ENCODE results near the gene LSM4. TPM values are rescaled to one million over a fixed set of nuclear protein-coding genes. Genes with fewer than 3 reads are reported as not detected.

Gene LSM4
- total RNA-seq, 1 donor from 2014 or later: 73.0 TPM

DNA sequence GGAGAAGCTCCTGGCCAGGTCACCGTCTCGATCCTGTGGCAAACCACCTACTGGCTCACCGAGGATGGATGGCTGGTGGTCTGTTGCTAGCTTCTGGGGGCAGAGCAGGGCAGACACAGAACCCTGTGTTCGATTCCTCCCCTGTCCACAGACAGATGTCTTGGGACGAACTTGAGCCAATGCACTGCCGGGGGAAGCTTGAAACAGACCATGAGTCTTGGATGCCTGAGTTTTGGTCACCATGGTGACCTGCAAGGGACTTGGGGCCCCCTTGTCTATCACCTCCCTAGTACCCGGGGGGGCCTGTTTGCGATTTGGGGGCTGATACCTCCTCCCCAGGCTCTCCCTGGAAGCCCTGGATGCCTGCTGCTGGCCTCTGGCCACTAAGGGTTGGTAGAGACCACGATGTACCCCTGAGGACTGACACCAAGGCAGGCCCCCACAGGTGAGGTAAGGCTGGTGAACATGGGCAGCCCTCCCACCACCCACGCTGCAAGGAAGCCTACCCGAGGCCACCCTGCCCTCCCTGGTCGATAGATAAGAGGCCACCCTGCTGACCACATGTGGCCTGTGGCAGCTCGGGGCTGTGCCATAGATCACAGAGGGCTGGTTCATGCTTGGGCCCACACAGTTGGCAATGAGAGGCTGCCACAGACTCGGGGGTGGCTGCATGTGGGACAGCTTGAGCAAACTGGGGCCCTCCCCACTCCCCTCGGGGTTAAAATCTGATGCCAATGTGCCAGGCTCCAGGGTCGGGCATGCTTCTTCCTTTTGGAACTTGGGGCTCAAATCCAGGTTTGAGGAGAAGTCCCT is 59.3 kb downstream of the LSM4 start:
- H3K9me3 Mint-ChIP-seq (ENCODE audit: low read depth): no peaks in the 10 kb centered on the region
- DNase-seq (ENCODE audit: low spot score): no peak
- no peak overlapping the region for H3K4me3 Mint-ChIP-seq (ENCODE audit: unreplicated experiment)
- no peak overlapping the region for H3K27ac Mint-ChIP-seq (ENCODE audit: unreplicated experiment)
- H3K36me3 Mint-ChIP-seq (ENCODE audit: low read depth): peaks cover 22% of the 10 kb centered on the region
- TF ChIP-seq, protein P1, sequence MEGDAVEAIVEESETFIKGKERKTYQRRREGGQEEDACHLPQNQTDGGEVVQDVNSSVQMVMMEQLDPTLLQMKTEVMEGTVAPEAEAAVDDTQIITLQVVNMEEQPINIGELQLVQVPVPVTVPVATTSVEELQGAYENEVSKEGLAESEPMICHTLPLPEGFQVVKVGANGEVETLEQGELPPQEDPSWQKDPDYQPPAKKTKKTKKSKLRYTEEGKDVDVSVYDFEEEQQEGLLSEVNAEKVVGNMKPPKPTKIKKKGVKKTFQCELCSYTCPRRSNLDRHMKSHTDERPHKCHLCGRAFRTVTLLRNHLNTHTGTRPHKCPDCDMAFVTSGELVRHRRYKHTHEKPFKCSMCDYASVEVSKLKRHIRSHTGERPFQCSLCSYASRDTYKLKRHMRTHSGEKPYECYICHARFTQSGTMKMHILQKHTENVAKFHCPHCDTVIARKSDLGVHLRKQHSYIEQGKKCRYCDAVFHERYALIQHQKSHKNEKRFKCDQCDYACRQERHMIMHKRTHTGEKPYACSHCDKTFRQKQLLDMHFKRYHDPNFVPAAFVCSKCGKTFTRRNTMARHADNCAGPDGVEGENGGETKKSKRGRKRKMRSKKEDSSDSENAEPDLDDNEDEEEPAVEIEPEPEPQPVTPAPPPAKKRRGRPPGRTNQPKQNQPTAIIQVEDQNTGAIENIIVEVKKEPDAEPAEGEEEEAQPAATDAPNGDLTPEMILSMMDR (IDR thresholded peaks at IDR 0.05): no peak
- no peaks in the 10 kb centered on the region for H3K4me1 Mint-ChIP-seq (ENCODE audit: low read depth)
- no peaks in the 10 kb centered on the region for H3K27me3 Mint-ChIP-seq (ENCODE audit: low read depth)

DNA sequence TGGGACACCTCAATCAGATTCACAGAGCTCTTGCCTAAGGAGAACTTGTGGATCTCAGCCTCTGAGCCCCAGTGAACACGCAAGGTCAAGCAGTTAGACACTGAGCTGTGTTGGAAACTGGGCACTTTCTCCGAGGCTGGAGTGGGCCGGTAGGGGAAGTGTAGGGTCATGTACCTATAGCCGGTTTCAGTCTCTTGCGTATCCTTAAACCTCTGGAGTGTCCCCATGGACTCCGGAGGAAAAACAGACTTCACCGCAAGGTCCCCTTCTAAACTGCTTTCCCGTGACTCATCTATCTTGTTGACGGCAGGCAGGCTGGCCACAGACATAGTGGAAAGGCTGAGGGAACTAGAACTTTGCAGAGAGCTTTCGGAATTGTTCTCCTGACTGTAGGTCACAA is 60.0 kb downstream of the LSM4 start:
- TF ChIP-seq, protein P1 (IDR thresholded peaks at IDR 0.05): no peak
- Mint-ChIP-seq H3K9me3 (ENCODE audit: low read depth) (no peaks in the 10 kb centered on the region), H3K27ac (ENCODE audit: unreplicated experiment) (no peak overlapping the region), H3K4me1 (ENCODE audit: low read depth) (no peaks in the 10 kb centered on the region), H3K27me3 (ENCODE audit: low read depth) (no peaks in the 10 kb centered on the region), H3K36me3 (ENCODE audit: low read depth) (peaks cover 17% of the 10 kb centered on the region), H3K4me3 (ENCODE audit: unreplicated experiment) (no peak overlapping the region)
- no peak for DNase-seq (ENCODE audit: low spot score)

DNA sequence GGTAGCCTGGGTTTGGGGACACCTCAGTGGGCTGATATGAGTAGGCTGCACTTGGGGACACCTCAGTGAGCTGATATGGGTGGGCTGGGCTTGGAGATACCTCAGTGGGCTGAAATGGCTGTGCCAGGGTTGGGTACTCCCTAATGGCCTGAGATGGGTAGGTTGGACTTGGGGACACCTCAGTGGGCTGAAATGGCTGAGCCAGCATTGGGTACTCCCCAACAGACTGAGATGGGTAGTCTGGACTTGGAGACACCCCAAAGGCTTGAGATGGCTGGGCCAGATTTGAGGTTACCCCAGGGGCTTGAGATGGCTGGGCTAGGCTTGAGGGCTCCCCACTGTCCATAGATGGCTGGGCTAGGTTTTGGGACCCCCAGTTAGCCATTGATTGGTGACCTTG is 60.7 kb downstream of the LSM4 start:
- Mint-ChIP-seq H3K4me3 (ENCODE audit: unreplicated experiment) (no peak overlapping the region), H3K27me3 (ENCODE audit: low read depth) (no peaks in the 10 kb centered on the region), H3K9me3 (ENCODE audit: low read depth) (no peaks in the 10 kb centered on the region), H3K36me3 (ENCODE audit: low read depth) (peaks cover 16% of the 10 kb centered on the region), H3K4me1 (ENCODE audit: low read depth) (no peaks in the 10 kb centered on the region), H3K27ac (ENCODE audit: unreplicated experiment) (no peak overlapping the region)
- DNase-seq (ENCODE audit: low spot score): no peak
- TF ChIP-seq, protein P1 (IDR thresholded peaks at IDR 0.05): no peak

DNA sequence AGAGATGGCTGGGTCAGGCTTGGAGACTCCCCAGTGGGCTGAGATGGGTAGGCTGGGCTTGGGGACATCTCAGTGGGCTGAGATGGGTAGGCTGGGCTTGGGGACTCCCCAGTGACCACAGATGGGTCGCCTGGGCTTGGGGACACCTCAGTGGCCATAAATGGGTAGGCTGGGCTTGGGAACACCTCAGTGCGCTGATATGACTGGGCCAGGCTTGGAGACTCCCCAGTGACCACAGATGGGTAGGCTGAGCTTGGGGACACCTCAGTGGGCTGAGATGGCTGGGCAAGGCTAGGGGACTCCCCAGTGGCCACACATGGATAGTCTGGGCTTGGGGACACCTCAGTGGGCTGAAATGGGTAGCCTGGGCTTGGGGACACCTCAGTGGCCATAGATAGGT is 61.4 kb downstream of the LSM4 start:
- Mint-ChIP-seq H3K36me3 (ENCODE audit: low read depth) (peaks cover 11% of the 10 kb centered on the region), H3K4me3 (ENCODE audit: unreplicated experiment) (no peak overlapping the region), H3K27me3 (ENCODE audit: low read depth) (no peaks in the 10 kb centered on the region), H3K4me1 (ENCODE audit: low read depth) (no peaks in the 10 kb centered on the region), H3K27ac (ENCODE audit: unreplicated experiment) (no peak overlapping the region), H3K9me3 (ENCODE audit: low read depth) (no peaks in the 10 kb centered on the region)
- TF ChIP-seq, protein P1 (IDR thresholded peaks at IDR 0.05): no peak
- no peak for DNase-seq (ENCODE audit: low spot score)

DNA sequence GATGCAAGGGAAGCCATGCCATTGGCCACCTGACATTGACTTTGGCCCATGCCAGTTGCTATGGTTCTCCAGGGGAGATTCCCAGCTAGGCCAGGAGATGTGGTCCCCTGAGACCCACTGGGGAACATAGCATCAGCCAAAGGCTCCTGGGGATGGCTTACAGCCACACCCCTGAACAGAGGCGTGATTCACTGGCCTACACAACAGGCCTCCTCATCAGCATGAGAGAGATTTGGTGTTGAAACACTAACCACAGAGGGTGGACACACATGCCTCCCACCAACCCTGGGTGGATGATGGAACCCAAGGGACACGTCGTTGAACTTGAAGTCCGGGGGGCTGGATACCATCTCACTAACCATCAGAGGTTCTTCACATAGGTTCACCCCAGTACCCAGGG is 63.0 kb downstream of the LSM4 start:
- TF ChIP-seq, protein P1 (IDR thresholded peaks at IDR 0.05): no peak
- no peak for DNase-seq (ENCODE audit: low spot score)
- H3K27ac Mint-ChIP-seq (ENCODE audit: unreplicated experiment): no peak overlapping the region
- peaks cover 3% of the 10 kb centered on the region for H3K27me3 Mint-ChIP-seq (ENCODE audit: low read depth)
- no peaks in the 10 kb centered on the region for H3K4me1 Mint-ChIP-seq (ENCODE audit: low read depth)
- H3K36me3 Mint-ChIP-seq (ENCODE audit: low read depth): no peaks in the 10 kb centered on the region
- H3K9me3 Mint-ChIP-seq (ENCODE audit: low read depth): no peaks in the 10 kb centered on the region
- H3K4me3 Mint-ChIP-seq (ENCODE audit: unreplicated experiment): no peak overlapping the region
